ENCODE data around the gene LIN28B. TPM values are rescaled to one million over a fixed set of nuclear protein-coding genes. Genes with fewer than 3 reads are reported as not detected.
A peak's percentile ranks its signal among the peaks of the same experiment; 100 is the strongest.

Gene LIN28B
- total and polyA plus RNA-seq, 3 donors from 2014 or later = 5.7 to 7.3 (median 6.7) TPM

- Histone ChIP-seq H3K4me1 (no peaks in the 10 kb centered on the region), H3K27ac (peak overlapping the region; percentile 68 to 90), H3K4me3 (peak overlapping the region; percentile 58), H3K36me3 (ENCODE audit: low read depth, missing control alignments) (no peaks in the 10 kb centered on the region), H3K27me3 (no peaks in the 10 kb centered on the region), H3K9me3 (no peaks in the 10 kb centered on the region)
- DNase-seq = peak; percentile 81
- TF ChIP-seq CTCF (IDR thresholded peaks at IDR 0.05) = no peak
- TF ChIP-seq POLR2A (IDR thresholded peaks at IDR 0.05) = no peak
- 6 to 11% methylated on average over 3 to 69 of the region's 88 CpGs for WGBS, 2 donors
- intact Hi-C loops (cut with DNase I; ENCODE audit: low total_unique reads) = no loop called here
These were observed 16.5 kb upstream of the LIN28B start for GRCh38 chr6:104940238-104940892.

GRCh38 chr6:104940893-104941728 lies 15.8 kb upstream of the LIN28B start:
- intact Hi-C loops (cut with DNase I; ENCODE audit: low total_unique reads) = no loop called here
- no peaks in the 10 kb centered on the region for H3K9me3 ChIP-seq
- H3K27ac ChIP-seq = peak overlapping the region; percentile 68 to 90
- H3K36me3 ChIP-seq (ENCODE audit: low read depth, missing control alignments) = no peaks in the 10 kb centered on the region
- peak; percentile 71 for DNase-seq
- H3K27me3 ChIP-seq = no peaks in the 10 kb centered on the region
- no peaks in the 10 kb centered on the region for H3K4me1 ChIP-seq
- 1 to 2% methylated on average over 73 to 97 of the region's 104 CpGs for WGBS, 2 donors
- H3K4me3 ChIP-seq = peak overlapping the region; percentile 58
- TF ChIP-seq POLR2A (IDR thresholded peaks at IDR 0.05) (no peak), CTCF (IDR thresholded peaks at IDR 0.05) (peak in 2 of 3 experiments; percentile 44)

GRCh38 chr6:104941729-104942091 lies 15.2 kb upstream of the LIN28B start:
- Histone ChIP-seq H3K27me3 (no peaks in the 10 kb centered on the region), H3K4me1 (no peaks in the 10 kb centered on the region), H3K4me3 (peak overlapping the region; percentile 55 to 58), H3K27ac (peak overlapping the region in 1 of 2 donors; percentile 90), H3K9me3 (no peaks in the 10 kb centered on the region), H3K36me3 (ENCODE audit: low read depth, missing control alignments) (no peaks in the 10 kb centered on the region)
- no peak for TF ChIP-seq CTCF (IDR thresholded peaks at IDR 0.05)
- intact Hi-C loops (cut with DNase I; ENCODE audit: low total_unique reads) = no loop called here
- 10 to 13% methylated on average over 7 of the region's 7 CpGs for WGBS, 2 donors
- no peak for DNase-seq

- no peak for DNase-seq
- Histone ChIP-seq H3K4me1 (no peaks in the 10 kb centered on the region), H3K4me3 (no peak overlapping the region), H3K27me3 (no peaks in the 10 kb centered on the region), H3K9me3 (no peaks in the 10 kb centered on the region), H3K27ac (no peak overlapping the region), H3K36me3 (ENCODE audit: low read depth, missing control alignments) (no peaks in the 10 kb centered on the region)
- 42 to 56% methylated on average over 3 of the region's 3 CpGs for WGBS, 2 donors
- TF ChIP-seq CTCF (IDR thresholded peaks at IDR 0.05) (no peak), POLR2A (IDR thresholded peaks at IDR 0.05) (no peak)
- intact Hi-C loops (cut with DNase I; ENCODE audit: low total_unique reads) = no loop called here
These were observed 13.1 kb upstream of the LIN28B start for GRCh38 chr6:104943781-104944180.
